LNCaP clone FGC (cell line): ENCODE results near the gene GNG12.
A peak's percentile ranks its signal among the peaks of the same experiment; 100 is the strongest.

Source experiments
- DNase-seq: peaks from one replicate; pipeline ENCODE4 v3.0.0-alpha.2; 2011; ENCODE audit warnings: low read depth
- H3K4me3 ChIP-seq: 2 replicates; pipeline ENCODE4 v1.5.1; 2011; ENCODE audit warnings: mild to moderate bottlenecking, low read depth, low read length, control low read depth
- CTCF ChIP-seq: IDR thresholded peaks from 2 replicates; pipeline ENCODE4 v1.5.1; 2012; ENCODE audit warnings: mild to moderate bottlenecking; ENCODE audit not compliant: control insufficient read depth, insufficient read depth; ENCODE audit errors: extremely low read depth

GNG12 gene

GRCh38 chr1:67853704-67854103 lies 20.4 kb upstream of the GNG12 start:
- no peak for DNase-seq
- peak; percentile 96 for TF ChIP-seq CTCF
- no peak overlapping the region for H3K4me3 ChIP-seq

GRCh38 chr1:67851800-67852199 lies 18.5 kb upstream of the GNG12 start:
- DNase-seq = no peak
- no peak overlapping the region for H3K4me3 ChIP-seq
- TF ChIP-seq CTCF = no peak

GRCh38 chr1:67850611-67851075 lies 17.4 kb upstream of the GNG12 start:
- H3K4me3 ChIP-seq = no peak overlapping the region
- peak; percentile 69 for DNase-seq
- no peak for TF ChIP-seq CTCF

- H3K4me3 ChIP-seq = no peak overlapping the region
- DNase-seq = no peak
- peak; percentile 39 for TF ChIP-seq CTCF
These were observed 16.9 kb upstream of the GNG12 start for GRCh38 chr1:67850151-67850551.

- DNase-seq = no peak
- no peak overlapping the region for H3K4me3 ChIP-seq
- no peak for TF ChIP-seq CTCF
These were observed 14.2 kb upstream of the GNG12 start for GRCh38 chr1:67847466-67847865.

GRCh38 chr1:67846538-67846937 lies 13.3 kb upstream of the GNG12 start:
- TF ChIP-seq CTCF = no peak
- H3K4me3 ChIP-seq = no peak overlapping the region
- no peak for DNase-seq

- DNase-seq = no peak
- no peak for TF ChIP-seq CTCF
- H3K4me3 ChIP-seq = no peak overlapping the region
These were observed 11.7 kb upstream of the GNG12 start for GRCh38 chr1:67844988-67845387.
